Right lung (tissue), 5 donors: ENCODE data around the gene RUFY3. TPM values are rescaled to one million over a fixed set of nuclear protein-coding genes. Genes with fewer than 3 reads are reported as not detected.
"Not testable (repeated sequence)": the region's sequence is repeated elsewhere in the genome, so short reads cannot be mapped to it uniquely, and the experiment has no call there.

Experiments used
- DNase-seq, 2 donors: peaks; one replicate each; pipeline ENCODE4 v3.0.0-alpha.2; 2013
- polyA plus RNA-seq, 5 donors: library from polyadenylated mRNA; unstranded; fragments of 120-200 nt; gene quantifications; one replicate each; pipeline versions ENCODE4 v1.2.1 to v1.2.3, GENCODE V29; 2013; ENCODE audit warnings: inconsistent platforms in 1 of 5, low replicate concordance in 1 of 5; ENCODE audit not compliant: insufficient read length in 5 of 5, insufficient read depth in 1 of 5

RUFY3 gene
- polyA plus RNA-seq, 5 donors: 104 to 151 (median 137) TPM

DNA sequence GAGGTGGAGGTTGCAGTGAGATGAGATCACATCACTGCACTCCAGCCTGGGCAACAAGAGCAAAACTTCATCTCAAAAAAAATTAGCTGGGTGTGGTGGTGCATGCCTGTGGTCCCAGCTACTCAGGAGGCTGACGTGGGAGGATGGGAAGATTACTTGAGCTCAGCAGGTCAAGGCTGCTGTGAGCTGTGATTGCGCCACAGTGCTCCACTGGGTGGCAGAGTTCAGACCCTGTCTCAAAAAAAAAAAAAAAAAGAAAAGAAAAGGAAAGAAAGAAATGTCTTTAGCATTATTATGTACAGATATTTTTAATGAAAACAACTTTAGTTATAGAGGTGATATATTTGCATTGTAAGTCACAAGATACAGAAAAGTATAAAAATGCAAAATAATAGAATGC, 14.2 kb downstream of the RUFY3 start:
- DNase-seq: not testable (repeated sequence)

DNA sequence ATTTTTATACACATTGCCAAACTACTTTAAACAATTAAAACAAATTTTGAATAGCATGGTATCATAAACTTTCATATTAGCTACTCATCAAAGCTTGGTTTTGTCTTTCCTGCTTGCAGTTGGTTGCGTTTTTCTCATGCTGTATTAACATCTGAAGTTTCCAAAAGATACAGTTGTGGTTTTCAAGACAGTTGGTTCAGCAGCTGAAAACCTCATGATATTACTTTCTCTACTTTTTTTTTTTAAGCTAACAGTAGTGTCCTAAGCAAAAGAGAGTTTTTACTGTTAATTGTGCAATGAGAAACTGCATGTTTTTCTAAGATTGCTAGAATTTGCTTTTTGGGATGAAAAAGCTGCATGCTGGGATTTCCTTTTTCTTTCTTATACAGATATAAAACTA, 15.2 kb downstream of the RUFY3 start:
- DNase-seq: no peak

DNA sequence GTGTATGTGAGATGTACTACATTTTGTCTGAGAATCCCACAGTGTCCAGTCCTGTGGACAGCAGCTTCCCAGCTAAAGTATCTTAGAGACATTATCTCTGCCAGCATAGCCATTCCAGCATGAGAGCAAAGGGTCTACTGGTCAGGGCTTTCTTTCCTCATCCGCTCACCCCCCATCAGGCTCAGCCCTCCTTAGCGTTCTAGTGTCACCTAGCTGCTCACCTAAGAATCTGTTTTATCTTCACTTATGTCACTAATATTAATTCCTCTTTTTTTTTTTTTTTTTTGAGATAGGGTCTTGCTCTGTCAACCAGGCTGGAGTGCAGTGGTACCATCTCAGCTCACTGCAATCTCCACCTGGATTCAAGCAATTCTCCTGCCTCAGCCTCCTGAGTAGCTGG, 15.6 kb downstream of the RUFY3 start:
- no peak for DNase-seq

DNA sequence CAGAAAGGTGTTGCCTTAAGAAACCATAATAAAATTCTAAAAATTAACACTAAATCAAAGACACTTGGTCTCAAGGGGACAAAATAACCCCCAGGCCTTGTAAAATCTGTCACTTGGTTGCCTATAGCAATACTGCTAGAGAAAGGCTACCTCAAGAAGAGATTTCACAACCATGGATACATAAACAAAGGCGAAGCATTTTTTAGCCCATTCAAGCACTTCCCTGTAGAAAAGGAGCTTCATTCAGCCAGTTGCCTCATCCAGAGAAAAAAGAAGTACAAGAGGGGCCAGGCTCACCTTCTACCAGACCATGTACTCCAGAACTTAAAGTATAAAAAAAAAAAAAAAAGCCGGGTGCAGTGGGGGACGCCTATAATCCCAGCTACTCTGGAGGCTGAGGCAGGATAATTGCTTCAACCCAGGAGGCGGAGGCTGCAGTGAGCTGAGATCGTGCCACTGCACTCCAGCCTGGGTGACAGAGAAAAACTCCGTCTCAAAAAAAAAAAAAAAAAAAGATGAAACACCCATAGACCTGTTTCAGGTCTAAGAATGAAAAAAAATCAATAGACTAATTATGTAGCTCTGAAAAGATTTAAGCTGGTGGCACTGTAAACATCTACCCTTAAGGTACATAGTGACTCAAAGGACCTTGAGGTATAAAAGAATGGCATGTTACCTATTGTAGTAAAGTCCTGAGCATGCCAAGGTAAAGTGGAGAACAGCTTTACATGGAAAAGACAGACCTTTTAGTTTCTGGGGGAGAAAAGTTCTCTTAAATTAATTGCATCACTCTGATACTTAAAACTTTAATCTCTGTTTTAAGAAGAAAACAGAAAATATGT, 18.0 kb downstream of the RUFY3 start:
- no peak for DNase-seq

DNA sequence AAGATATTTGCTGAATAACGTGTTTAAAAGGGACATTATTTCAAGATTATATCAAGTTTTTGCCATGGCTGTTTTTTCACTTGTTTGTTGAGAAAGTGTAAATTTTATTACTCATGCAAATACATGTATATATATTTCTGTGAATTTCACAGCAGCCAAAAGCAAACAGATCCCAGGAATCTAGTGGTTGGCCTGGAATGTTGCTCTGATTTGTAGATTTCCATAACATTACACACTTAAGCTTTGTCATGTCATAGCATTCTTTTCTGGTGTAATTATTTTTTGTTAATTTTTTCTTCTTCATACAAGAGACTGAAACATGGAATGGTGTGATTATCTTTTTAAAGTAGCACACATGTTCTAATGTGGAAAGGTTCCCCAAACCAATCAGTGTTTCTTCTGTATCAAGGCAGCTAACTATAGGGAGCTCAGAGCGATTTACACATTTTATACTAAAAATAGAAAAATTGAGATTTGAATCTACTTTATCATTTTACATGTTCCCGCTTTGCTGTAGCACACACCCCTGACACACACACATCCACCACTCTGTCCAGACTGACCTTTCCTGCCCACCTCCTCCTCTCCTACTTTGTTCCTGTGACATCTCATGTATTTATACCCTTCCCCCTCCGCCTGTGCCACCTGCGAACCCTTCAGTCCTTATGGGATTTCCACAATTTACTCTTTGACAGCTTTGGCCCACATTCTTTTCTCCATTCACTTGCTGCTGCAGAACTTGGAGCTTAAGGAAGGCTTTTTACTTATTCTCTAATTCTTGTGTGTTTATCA, 20.3 kb downstream of the RUFY3 start:
- DNase-seq: no peak

DNA sequence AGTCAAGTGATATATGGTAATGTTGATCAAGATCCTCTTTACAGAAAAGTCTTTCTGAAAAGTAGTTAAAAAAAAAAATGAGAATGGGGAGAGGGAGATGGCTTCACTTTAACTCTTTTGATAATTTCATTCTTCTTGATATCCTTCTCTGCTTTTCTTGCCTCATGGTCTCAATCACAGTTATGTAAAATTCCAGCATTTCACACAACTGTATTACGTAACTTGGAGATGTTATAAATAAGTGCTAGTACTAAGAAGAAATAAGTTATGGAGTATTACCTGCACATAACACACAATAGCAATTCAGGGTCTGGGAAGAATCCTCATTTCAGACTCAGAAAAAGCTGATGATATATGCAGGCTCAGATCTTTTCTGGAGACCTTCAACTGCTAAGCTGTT, 22.0 kb downstream of the RUFY3 start:
- DNase-seq: no peak

DNA sequence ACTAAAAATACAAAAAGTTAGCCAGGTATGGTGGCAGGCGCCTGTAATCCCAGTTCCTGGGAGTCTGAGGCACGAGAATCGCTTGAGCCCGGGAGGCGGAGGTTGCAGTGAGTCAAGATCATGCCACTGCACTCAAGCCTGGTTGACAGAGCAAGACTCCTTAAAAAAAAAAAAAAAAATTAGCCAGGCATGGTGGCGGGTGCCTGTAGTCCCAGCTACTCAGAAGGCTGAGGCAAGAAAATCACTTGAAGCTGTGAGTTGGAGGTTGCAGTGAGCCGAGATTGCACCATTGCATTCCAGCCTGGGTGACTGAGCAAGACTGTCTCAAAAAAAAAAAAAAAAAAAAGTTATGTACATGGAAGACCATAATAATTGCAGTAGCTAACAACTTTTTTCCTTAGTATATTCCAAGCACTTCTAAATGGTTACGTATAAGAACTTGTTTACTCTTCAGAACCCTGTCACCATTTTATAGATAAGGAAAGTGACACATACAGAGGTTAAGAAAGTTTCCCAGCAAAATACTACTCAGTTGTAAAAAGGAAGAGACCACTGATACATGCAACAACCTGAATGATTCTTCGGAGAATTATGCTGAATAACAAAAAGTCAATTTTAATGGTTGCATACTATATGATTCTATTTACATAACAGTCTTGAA, 24.5 kb downstream of the RUFY3 start:
- no peak for DNase-seq

DNA sequence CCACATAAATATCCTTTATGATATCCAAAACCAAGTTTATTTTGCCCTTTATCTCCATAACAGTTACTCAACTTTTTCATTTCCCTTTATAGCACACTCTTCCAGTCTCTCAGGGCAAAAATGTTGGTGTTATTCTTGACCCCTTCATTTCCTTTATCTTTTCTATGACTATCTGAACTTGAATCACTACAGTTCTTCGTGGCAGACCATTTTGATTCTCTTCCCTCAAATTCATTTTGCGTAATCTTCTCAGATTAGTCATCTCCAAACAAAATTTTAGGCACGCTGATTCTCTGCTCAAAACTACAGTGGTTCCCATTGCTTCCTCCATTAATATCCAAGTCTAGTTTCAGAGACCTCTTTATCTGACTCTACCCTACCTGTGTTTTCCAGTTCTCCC, 26.1 kb downstream of the RUFY3 start:
- DNase-seq: no peak

DNA sequence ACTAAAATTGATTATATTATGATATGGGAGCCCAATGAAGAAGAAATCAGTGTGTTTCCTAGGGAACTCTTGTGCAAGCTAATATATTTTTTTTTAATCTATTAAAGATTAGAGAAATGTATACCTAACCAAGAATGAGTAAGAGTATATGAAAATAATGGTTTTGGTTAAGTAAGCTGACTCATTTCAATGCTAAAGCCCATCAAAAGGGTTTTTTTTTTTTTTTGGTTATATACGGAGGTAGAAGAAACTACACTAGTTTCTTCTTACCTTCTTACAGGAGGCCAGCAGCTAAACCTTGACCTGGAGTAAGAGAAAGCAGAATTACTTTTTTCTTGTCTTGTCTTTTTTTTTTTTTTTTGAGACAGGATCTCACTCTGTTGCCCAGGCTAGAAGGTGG, 27.5 kb downstream of the RUFY3 start:
- no peak for DNase-seq

DNA sequence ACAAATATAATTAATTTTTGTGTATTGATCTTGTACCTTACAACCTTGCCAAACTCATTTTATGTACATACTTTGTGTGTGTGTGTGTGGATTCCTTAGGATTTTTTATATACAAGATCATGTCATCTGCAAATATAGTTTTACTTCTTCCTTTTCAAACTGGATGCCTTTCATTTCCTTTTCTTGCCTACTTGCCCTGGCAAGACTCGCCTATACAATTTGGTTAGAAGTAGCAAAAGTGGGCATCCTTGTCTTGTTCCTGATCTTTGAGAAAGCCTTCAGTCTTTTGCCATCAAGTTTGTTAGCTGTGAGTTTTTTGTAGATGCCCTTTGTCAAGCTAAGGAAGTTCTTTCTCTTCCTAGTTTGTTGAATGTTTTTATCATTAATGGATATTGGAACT, 30.5 kb downstream of the RUFY3 start:
- no peak for DNase-seq

DNA sequence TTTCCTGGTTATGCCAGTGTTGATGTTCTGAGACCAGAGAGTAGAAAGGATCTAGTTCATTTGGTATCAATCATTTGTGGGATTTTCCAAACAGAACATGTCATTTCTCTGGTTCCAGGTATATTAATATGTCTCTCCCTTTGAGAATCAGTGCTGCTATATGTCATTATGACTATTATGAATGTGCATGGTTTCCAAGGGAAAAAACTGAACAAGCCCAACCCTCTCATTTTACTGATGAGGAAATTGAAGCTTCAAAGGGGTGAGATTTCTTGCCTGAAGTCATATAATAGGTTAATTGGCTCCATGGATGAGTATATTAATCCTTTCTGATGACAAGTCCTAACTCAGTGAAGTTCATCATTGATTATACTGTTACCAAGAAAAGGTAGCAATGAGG, 31.9 kb downstream of the RUFY3 start:
- no peak for DNase-seq

DNA sequence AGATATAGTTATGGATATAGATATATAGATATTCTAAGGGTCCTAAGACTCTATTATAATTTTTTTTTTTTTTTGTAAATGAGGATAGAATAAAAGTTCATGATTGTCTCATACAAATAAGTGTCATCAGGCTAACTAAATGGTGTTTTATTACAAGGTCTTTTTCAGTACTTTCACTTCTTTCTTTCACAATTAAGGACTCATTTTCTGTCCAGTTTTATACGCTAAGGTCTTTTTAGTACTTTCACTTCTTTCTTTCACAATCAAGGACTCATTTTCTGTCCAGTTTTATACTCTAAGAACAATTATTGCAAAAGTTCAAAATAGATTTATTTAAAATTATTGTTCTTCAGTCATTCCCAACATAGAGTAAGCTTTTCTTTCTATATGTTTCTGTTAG, 32.7 kb downstream of the RUFY3 start:
- no peak for DNase-seq

DNA sequence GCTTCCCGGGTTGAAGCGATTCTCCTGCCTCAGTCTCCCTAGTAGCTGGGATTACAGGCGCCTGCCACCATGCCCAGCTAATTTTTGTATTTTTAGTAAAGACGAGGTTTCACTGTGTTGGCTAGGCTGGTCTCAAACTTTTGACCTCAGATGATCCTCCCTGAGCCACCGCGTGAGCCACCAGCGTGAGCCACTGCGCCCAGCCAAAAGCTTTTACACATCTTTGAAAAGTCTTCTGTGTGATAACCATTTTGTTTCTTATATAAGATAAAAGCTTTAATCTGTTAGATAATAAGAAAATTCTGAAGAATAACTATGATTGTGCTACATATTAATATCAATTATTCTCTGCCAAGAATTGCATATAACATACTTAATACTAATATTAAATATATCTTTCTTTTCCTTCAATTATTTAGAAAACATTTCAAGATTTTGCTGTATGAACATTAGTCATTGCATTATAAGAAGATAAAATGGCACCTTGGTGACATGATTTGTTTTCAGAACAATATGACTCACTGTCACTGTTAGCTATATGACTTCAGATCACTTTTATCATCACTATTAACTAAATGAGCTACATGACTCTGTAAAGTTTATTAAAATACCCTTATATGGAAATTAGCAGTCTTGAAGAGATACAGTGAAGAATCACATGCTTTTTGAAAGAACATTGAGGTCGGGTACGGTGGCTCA, 33.4 kb downstream of the RUFY3 start:
- DNase-seq: no peak

DNA sequence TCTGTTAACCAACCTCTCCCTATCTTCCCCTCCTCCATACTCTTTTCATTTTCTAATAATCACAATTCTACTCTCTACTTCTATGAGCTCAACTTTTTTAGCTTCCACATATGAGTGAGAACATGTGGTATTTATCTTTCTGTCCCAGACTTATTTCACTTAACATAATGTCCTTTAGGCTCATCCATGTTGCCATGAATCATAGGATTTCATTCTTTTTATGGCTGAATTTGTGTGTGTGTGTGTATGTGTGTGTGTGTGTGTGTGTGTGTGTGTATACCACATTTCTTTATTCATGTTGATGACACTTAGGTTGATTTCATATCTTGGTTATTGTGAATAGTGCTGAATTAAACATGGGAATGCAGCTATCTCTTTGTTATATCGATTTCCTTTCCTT, 37.4 kb downstream of the RUFY3 start:
- DNase-seq: no peak

DNA sequence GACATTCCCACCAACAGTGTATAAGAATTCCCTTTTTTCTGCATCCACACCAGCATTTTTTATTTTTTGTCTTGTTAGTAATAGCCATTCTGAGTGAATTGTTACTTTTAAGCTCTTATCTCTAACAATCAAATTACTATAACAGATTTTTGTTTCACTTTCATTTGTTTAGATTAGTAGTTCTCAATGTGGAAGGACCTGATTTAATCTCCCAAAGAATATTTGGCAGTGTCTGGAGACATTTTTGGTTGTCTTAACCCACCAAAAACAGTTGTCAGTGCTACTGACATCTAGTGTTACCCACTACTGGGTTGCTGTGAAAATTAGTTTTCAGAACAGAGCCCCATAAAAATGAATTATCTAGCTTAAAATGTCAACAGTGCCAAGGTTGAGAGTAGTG, 37.9 kb downstream of the RUFY3 start:
- no peak for DNase-seq

DNA sequence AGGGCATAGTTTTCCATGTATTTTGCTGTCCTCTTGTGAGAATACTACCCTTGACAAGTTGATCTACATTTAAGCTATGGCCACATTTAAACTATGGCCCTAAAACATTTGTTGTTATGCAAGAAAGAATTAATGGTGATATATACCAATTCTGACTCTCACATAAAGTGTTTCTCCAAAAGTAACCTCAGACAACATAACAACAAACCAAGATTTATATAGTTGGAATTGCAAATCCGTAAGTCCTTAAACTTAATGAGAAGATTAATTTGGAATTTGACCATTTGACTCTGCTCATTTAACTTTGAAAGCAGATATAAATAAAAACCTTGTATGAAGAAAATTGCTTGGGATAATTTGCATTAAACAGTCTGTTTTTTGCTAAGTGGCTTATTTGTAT, 38.9 kb downstream of the RUFY3 start:
- no peak for DNase-seq

DNA sequence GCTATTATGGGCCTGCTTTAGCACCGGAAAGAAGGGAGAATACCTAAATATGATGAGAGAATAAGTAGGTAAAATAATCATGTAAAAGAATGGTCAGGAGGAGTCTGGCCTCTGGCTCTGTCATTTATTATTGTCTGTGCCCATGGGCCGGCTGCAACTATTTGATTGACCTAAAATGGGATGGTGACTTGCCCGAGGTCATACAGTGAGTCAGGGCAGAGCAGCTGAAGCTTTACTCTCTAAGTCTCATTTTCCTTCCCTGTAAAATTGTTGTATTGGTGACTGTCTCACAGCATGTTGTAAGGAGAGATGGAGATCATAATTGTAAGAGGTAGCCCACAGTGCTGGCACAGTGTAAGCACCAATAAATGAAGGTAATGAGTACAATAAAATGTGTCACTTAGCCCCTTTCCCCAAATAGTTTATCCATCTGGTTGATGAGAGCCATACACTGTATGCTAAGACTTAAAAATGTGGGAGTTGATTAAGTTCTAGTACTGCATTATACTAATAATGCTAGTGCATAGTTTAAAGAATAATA, 39.6 kb downstream of the RUFY3 start:
- DNase-seq: no peak

DNA sequence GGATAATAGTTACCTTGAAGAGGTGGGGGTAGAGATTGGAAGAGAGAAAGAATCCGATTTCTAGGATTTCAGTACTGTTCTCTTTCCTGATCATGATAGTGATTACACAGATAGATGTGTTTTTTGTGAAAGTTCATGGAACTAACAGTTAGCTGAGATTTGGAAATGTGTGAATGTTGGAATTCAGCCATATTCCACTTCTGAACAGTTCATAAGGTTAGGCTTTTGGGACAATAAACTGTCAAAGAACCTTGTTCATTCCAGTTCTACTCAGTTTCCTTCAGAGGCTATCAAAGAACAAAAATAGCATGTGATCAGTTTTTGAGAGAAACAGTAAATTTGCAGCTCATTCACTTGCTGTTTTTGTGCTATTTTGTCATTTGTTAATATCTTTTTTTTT, 43.6 kb downstream of the RUFY3 start:
- DNase-seq: no peak

DNA sequence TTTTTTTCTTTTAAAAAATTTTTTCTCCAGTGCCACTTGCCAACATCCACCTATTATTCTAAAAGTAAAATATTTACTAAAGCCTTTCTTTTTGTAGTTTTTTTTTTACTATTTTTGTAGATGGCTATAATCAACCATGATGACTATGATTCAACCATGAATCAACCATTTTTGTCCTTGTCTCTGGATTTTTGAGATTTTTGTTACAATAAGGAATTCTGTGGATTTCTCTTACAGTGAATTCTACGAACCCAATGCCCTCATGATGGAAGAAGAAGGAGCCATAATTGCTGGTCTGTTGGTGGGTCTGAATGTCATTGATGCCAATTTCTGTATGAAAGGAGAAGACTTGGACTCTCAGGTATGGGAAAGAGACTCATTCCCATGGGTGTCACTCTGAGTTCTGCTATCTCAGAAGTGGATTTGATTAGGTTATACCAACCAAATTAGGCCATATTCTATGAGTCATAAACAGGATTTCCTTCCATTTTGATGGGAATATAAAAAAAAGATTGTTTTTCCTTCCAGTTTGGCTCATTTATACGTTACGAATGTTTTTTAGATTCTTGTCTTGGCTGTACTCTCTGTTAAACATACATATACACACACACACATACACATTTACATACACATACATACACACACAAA, 46.7 kb downstream of the RUFY3 start:
- no peak for DNase-seq

DNA sequence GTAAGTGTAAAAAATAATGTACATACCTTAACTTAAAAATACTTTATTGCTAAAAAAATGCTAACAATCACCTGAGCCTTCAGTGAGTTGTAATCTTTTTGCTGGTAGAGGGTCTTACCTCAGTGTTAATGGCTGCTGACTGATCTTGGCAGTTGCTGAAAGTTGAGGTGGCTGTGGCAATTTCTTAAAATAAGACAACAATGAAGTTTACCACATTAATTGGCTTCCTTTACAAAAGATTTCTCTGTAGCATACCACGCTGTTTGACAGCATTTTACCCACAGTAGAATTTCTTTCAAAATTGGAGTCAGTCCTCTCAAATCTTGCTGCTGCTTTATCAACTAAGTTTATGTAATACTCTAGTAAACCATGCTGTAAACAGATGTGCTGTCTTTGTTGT, 47.6 kb downstream of the RUFY3 start:
- not testable (repeated sequence) for DNase-seq

DNA sequence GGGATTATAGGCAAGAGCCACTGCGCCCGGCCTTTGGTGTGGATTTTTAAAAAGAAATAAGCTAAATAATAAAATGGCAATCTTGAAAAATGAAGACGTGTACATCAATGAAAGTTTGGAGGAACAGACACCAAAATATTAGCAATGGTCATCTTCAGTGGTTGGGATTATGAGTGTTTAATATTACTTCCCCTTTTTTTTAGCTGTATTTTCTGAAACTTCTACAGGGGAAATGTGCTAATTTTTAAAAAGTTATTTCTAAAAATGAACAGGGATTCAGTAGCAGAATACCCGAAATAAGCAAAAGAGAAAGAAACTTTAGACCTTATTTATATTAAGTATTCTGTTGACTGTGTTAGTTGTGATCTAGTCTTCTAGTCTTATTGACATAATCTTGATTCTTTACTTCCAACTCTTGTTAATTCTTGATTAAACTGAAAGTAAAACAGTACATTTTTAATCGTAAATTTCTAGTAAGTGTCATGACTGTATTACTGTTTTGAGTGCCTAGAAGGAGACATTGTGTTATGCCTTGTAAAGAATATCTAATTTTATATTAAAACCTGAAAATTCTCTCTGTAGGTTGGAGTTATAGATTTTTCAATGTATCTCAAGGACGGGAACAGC, 51.3 kb downstream of the RUFY3 start:
- DNase-seq: no peak
